Occipital lobe (tissue), 2 donors: ENCODE data around the gene CEACAM6. TPM values are rescaled to one million over a fixed set of nuclear protein-coding genes. Genes with fewer than 3 reads are reported as not detected.
"Not testable (repeated sequence)": the region's sequence is repeated elsewhere in the genome, so short reads cannot be mapped to it uniquely, and the experiment has no call there.

ENCODE experiments used
- DNase-seq: peaks from one replicate; lab custom pipeline; 2025; lab: John Stamatoyannopoulos, UW
- total RNA-seq: library from RNA; depleted of rRNA; stranded (reverse); fragments of >200 nt; gene quantifications from one replicate; pipeline ENCODE4 v1.2.3, GENCODE V29; 2014

The CEACAM6 gene
- total RNA-seq = not detected

DNA sequence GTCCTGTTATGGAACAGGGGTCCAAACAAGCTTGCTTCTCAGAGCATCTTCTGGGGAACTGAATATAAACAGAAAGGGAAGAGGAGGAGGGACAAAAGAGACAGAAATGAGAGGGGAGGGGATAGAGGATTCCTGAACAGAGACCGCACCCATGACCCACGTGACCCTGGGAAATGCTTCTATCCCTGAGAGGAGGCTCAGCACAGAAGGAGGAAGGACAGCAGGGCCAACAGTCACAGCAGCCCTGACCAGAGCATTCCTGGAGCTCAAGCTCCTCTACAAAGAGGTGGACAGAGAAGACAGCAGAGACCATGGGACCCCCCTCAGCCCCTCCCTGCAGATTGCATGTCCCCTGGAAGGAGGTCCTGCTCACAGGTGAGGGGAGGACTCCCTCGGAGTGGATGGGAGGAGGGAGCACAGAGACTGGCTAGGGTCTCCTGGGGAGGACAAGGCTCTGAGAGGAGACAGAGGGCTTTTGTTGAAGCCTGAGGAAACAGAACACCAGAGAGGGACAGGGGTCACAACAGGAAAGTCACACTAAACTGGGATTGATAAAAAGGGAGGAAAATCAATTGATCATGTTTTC, at the start of gene CEACAM6:
CEACAM6 (plus strand) TSS at position 203 of the 586 bp plus-strand sequence; CDS start at position 312, 109 bp downstream.
- no peak for DNase-seq

- no peak for DNase-seq
Measured at GRCh38 chr19:41706741-41707501, 48.4 kb upstream of the CEACAM6 start.

DNA sequence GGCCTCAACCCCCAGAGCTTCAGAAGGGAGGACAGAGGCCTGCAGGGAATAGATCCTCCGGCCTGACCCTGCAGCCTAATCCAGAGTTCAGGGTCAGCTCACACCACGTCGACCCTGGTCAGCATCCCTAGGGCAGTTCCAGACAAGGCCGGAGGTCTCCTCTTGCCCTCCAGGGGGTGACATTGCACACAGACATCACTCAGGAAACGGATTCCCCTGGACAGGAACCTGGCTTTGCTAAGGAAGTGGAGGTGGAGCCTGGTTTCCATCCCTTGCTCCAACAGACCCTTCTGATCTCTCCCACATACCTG, 47.9 kb upstream of the CEACAM6 start:
- no peak for DNase-seq

DNA sequence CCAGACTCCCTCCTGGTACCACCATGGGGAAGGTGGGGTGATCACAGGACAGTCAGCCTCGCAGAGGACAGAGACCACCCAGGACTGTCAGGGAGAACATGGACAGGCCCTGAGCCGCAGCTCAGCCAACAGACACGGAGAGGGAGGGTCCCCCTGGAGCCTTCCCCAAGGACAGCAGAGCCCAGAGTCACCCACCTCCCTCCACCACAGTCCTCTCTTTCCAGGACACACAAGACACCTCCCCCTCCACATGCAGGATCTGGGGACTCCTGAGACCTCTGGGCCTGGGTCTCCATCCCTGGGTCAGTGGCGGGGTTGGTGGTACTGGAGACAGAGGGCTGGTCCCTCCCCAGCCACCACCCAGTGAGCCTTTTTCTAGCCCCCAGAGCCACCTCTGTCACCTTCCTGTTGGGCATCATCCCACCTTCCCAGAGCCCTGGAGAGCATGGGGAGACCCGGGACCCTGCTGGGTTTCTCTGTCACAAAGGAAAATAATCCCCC, 47.4 kb upstream of the CEACAM6 start:
- DNase-seq = no peak

DNA sequence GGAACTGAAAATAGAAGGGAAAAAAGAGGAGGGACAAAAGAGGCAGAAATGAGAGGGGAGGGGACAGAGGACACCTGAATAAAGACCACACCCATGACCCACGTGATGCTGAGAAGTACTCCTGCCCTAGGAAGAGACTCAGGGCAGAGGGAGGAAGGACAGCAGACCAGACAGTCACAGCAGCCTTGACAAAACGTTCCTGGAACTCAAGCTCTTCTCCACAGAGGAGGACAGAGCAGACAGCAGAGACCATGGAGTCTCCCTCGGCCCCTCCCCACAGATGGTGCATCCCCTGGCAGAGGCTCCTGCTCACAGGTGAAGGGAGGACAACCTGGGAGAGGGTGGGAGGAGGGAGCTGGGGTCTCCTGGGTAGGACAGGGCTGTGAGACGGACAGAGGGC, 46.8 kb upstream of the CEACAM6 start, which contains the start of gene CEACAM5:
CEACAM5 (plus strand) TSS at position 146 of the 400 bp plus-strand sequence; CDS start at position 252, 106 bp downstream.
- no peak for DNase-seq

GRCh38 chr19:41709516-41709915, 45.8 kb upstream of the CEACAM6 start:
- not testable (repeated sequence) for DNase-seq

DNA sequence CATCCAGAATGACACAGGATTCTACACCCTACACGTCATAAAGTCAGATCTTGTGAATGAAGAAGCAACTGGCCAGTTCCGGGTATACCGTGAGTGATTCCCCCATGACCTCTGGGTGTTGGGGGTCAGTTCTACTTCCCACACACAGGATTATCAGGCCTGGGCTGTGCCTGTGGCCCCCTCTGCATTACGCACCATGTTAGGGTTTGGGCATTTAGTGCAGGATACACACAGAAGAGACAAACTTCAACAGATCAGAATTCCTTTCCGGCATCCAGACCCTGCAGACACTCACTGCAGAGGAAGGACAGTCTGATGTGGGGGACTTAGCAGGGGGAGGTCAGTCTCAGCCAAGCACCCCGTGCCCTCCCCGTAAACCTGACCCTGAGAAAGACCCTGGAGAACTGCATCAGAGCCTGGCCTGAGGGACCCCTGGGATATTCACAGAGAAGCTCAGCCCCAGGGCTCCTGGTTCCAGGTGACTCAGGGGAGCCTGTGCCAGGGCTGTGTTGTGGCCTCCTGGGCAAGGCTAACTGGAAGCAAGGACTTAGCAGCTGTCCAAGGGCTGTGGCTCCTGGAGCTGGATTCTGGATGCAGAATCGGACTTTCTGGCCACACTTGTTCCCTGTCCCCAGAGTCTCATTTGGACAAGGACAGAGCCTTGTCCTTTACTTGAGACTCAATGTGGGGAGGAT, 45.2 kb upstream of the CEACAM6 start:
- no peak for DNase-seq

DNA sequence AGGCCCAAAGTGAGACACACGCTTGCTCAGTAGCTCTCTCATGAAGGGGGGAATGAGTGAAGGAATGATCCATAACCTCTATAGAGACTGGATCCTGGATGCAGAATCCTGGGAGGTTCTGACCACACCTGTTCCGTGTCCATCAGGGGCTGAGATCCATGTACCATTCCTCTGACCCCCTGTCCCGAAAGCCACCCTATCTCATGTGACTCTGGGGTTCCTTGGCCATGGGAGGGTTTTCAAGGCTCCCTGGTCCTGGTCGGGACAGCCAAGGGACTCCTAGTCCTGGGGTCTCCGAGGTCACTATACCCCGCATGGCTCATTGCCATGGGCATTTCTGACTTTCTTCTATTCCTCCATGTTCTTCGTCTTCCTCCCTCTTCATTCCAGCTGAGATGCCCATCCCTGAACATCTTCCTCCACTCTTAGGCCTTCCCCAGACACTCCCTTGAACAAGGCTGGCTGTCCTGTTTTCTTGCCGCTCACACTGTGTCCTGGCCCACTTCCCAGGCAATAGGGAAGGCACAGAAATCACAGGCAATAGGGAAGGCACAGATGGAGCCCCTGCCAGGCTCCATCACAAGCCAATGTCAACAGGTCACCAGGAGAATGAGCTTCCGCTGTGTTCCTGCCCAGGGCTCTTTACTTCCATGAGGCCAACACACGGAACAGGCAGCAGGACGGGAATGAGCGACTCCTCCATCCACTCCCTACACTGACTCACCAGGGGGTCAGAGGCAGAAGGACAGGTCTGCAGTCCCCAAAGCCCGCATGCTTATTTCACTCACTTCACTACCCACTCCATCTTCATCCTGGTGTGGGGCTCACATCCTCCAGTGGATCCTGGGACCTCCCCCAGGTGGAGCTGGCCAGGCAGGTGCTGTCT, 43.7 kb upstream of the CEACAM6 start:
- DNase-seq = no peak

GRCh38 chr19:41714598-41714997, 40.7 kb upstream of the CEACAM6 start:
- DNase-seq = no peak

DNA sequence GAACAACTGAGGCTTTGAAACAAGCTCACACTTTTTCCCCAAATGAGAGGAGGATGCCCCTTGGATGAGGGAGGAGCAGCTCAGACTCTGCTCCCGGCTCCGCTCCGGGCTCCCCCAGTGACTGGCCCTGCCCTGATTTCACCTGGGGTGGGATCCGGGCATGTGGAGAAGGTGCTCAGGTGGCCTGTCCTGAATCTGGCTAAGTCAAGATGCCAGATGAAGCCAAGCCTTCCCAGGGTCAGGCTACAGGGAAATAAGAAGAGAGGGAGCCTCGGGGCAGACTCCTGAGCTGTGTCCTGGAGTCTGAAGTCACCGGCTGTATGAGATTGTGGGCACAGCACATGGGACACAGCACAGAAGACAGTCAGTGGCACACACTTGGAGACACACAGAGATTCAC, 36.6 kb upstream of the CEACAM6 start:
- DNase-seq = no peak

DNA sequence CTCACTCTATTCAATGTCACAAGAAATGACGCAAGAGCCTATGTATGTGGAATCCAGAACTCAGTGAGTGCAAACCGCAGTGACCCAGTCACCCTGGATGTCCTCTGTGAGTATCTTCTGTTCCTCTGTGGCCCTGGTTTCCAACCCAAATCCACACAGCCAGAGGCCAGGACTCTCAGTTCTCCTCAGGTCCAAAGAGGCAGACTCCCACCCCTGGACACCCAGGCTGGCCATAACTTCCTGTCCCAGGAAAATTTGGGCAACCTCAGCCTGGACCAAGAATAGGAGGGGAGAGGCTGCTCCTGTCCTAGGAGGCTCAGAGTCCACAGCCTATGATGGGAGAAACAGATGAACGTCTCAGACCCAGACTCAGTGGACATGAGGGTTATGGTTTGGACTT, 35.2 kb upstream of the CEACAM6 start:
- no peak for DNase-seq

GRCh38 chr19:41726493-41726892, 28.8 kb upstream of the CEACAM6 start:
- DNase-seq = no peak

DNA sequence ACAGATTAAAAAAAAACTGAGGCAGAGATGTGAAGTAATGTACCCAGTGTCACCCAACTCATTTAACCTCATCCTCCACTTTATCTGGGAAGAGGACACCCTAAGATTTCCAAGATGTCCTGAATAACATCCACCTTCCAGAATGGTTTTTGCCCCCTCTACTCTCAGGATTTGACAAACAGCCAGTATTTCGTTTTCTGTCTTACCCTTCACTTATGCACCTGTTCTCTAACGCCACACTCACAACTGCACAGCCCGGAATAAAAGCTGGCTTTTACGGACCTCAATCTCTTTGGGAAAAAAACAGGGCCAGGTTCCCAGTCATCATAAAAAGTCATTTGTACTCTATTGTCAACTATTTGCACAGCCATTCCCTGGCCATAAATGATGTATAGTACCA, 21.2 kb upstream of the CEACAM6 start:
- no peak for DNase-seq

- no peak for DNase-seq
Measured at GRCh38 chr19:41734585-41734984, 20.7 kb upstream of the CEACAM6 start.

DNA sequence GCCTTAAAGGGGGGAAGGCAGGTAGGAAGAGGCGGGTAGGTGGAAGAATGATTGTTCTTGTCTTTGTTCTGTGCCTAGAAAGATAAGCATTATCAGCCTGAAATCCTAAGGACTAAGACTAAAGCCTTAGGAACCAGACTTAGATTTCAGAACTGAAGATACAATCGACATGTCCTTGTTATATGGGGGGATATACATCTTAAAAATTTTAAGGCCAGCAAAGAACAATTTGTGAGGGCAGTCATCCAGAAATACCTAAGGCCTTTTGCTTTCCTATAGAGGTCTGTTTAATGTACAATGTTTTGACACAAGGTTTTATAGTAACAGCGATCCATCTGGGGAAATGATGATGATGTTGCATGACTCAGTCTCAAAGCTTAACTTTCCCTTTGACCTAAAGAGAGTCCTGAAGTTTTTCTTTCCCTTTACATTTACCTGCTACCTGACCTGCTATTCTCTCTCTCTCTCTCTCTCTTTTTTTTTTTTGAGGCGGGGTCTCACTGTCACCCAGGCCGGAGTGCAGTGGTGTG, 20.2 kb upstream of the CEACAM6 start:
- DNase-seq = no peak

- DNase-seq = no peak
Measured at GRCh38 chr19:41739361-41739760, 16.0 kb upstream of the CEACAM6 start.

- no peak for DNase-seq
Measured at GRCh38 chr19:41740415-41741243, 14.7 kb upstream of the CEACAM6 start.

DNA sequence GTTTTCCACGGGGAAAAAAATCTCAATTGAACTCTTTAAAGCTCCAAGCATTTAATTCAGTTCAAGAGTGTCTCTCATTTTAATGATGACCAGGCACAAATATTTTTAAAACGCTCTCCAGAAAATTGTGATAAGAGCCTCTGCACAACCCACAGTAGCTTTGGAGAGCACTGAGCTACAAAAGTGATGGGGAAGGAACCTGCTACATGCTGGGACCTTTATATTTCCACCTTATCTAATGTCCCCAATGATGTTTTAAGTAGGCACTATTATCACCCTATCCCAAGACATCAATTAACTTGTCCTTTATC, 14.1 kb upstream of the CEACAM6 start:
- no peak for DNase-seq

DNA sequence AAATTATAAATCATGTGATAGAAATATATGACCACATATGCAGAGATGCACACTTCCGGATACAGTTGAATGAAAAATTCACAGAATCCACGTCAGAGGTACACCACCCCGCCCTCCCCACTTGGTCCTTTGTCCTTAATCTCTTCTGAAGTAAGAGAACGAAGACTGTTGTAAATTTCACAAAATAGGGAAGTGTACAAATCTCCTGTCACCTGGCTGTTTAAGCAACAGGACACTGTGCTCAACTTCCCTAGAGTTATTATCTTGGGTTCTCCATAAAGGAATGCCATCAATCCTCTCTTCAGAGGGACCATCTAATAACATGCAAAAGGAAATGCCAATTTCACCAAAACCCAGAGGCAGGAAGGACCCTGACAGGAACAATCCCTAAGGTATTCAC, 10.5 kb upstream of the CEACAM6 start:
- DNase-seq = no peak

GRCh38 chr19:41745756-41746155, 9.6 kb upstream of the CEACAM6 start:
- DNase-seq = no peak
